ENCODE data around the gene DMRTB1. TPM values are rescaled to one million over a fixed set of nuclear protein-coding genes. Genes with fewer than 3 reads are reported as not detected.

Gene DMRTB1
- total and polyA plus RNA-seq, 2 experiments from 2014 or later = not detected

DNA sequence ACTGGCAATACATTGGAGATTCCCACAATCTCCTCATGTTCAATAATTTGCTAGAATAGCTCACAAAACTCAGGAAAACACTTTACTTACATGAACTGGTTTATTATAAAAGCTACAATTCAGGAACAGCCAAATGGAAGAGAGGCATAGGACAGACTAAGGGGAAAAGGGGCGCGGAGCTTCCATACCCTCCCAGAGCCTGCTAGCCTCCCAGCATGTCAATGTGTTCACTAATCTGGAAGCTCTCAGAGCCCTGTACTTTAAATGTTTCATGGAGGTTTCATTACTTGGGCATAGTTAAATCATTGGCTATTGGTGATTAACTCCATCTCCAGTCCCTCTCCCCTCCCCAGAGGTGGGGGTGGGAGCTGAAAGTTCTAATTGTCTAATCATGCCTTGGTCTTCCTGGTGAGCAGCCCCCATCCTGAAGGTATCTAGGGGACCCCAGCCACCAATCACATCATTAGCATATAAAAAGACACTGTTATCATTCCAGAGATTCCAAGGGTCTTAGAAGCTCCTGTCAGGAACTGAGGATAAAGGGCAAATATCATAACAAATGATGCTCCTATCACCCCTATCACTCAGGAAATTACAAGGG is 10.9 kb upstream of the DMRTB1 start:
- H3K4me1 ChIP-seq (ENCODE audit: insufficient read depth) = no peaks in the 10 kb centered on the region
- no peaks in the 10 kb centered on the region for H3K9me3 ChIP-seq (ENCODE audit: low read depth)
- H3K9me2 ChIP-seq (replicated peaks; ENCODE audit: insufficient read depth) = no peaks in the 10 kb centered on the region
- 63% methylated on average over 2 of the region's 2 CpGs for WGBS (ENCODE audit: low lambda C conversion rate, missing lambda C conversion rate)
- H2AFZ ChIP-seq = no peak overlapping the region
- no peak for DNase-seq (ENCODE audit: low spot score)
- H3K36me3 ChIP-seq (replicated peaks; ENCODE audit: insufficient read depth, low read depth) = no peaks in the 10 kb centered on the region
- no peak overlapping the region for H3K4me3 ChIP-seq
- TF ChIP-seq, protein P1, sequence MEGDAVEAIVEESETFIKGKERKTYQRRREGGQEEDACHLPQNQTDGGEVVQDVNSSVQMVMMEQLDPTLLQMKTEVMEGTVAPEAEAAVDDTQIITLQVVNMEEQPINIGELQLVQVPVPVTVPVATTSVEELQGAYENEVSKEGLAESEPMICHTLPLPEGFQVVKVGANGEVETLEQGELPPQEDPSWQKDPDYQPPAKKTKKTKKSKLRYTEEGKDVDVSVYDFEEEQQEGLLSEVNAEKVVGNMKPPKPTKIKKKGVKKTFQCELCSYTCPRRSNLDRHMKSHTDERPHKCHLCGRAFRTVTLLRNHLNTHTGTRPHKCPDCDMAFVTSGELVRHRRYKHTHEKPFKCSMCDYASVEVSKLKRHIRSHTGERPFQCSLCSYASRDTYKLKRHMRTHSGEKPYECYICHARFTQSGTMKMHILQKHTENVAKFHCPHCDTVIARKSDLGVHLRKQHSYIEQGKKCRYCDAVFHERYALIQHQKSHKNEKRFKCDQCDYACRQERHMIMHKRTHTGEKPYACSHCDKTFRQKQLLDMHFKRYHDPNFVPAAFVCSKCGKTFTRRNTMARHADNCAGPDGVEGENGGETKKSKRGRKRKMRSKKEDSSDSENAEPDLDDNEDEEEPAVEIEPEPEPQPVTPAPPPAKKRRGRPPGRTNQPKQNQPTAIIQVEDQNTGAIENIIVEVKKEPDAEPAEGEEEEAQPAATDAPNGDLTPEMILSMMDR (IDR thresholded peaks at IDR 0.05; ENCODE audit: poor library complexity) = no peak
- no peak for TF ChIP-seq EZH2phosphoT487 (IDR thresholded peaks at IDR 0.05; ENCODE audit: low read depth, severe bottlenecking, unreplicated experiment)
- no peak for TF ChIP-seq EZH2 (IDR thresholded peaks at IDR 0.05; ENCODE audit: borderline replicate concordance)
- H3K27ac ChIP-seq = no peak overlapping the region
- no peaks in the 10 kb centered on the region for H4K20me1 ChIP-seq (ENCODE audit: insufficient read depth, poor library complexity, severe bottlenecking)
- no peaks in the 10 kb centered on the region for H3K27me3 ChIP-seq
- H3K4me2 ChIP-seq = no peak overlapping the region
- no peaks in the 10 kb centered on the region for H3K79me2 ChIP-seq

DNA sequence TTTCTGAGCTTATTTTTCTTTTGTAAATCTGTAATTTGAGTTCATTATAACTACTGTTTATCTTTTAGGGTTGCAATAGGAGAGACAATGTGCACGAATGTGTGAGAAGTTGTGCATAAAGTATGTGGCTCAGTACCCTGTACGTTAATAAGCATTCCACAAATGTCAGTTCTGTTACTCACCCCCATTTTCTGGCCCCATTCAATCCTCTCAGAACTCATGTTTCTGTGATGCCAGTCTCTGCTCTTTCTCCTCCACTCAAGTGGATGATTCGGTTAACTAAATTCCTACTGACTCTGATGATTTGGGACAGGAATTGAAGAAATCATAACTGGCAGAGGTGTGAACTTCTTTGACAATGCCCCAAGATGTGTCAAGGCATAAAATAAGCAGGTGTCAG is 10.2 kb upstream of the DMRTB1 start:
- Histone ChIP-seq H3K36me3 (replicated peaks; ENCODE audit: insufficient read depth, low read depth) (no peaks in the 10 kb centered on the region), H2AFZ (no peak overlapping the region), H3K4me2 (no peak overlapping the region), H3K27ac (no peak overlapping the region), H4K20me1 (ENCODE audit: insufficient read depth, poor library complexity, severe bottlenecking) (no peaks in the 10 kb centered on the region), H3K9me2 (replicated peaks; ENCODE audit: insufficient read depth) (no peaks in the 10 kb centered on the region), H3K9me3 (ENCODE audit: low read depth) (no peaks in the 10 kb centered on the region), H3K4me3 (no peak overlapping the region), H3K4me1 (ENCODE audit: insufficient read depth) (no peaks in the 10 kb centered on the region), H3K79me2 (no peaks in the 10 kb centered on the region), H3K27me3 (no peaks in the 10 kb centered on the region)
- DNase-seq (ENCODE audit: low spot score) = no peak
- TF ChIP-seq, protein P1 (IDR thresholded peaks at IDR 0.05; ENCODE audit: poor library complexity) = no peak
- TF ChIP-seq EZH2 (IDR thresholded peaks at IDR 0.05; ENCODE audit: borderline replicate concordance) = no peak
- no peak for TF ChIP-seq EZH2phosphoT487 (IDR thresholded peaks at IDR 0.05; ENCODE audit: low read depth, severe bottlenecking, unreplicated experiment)
- WGBS (ENCODE audit: low lambda C conversion rate, missing lambda C conversion rate) = 32% methylated on average over 3 of the region's 3 CpGs

DNA sequence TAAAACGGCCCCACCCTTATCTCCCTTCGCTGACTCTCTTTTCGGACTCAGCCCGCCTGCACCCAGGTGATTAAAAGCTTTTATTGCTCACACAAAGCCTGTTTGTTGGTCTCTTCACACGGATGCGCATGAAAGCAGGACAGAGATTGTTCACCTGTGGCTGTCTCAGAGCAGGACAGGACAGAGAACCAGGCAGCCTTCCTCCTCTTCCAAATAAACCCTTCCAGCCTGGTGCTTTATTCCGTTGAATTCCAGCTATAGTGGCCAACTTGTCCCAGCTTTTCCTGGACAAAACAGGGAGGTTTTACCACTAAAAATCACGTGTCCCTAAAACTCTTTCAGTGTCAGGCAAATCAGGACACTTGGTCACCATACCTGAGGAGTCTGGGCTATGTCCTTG is 9.5 kb upstream of the DMRTB1 start:
- TF ChIP-seq, protein P1 (IDR thresholded peaks at IDR 0.05; ENCODE audit: poor library complexity) = no peak
- no peak for TF ChIP-seq EZH2phosphoT487 (IDR thresholded peaks at IDR 0.05; ENCODE audit: low read depth, severe bottlenecking, unreplicated experiment)
- TF ChIP-seq EZH2 (IDR thresholded peaks at IDR 0.05; ENCODE audit: borderline replicate concordance) = no peak
- no peak overlapping the region for H3K4me2 ChIP-seq
- WGBS (ENCODE audit: low lambda C conversion rate, missing lambda C conversion rate) = 21% methylated on average over 8 of the region's 8 CpGs
- no peaks in the 10 kb centered on the region for H3K9me3 ChIP-seq (ENCODE audit: low read depth)
- no peak overlapping the region for H3K27ac ChIP-seq
- H3K4me3 ChIP-seq = no peak overlapping the region
- no peaks in the 10 kb centered on the region for H3K27me3 ChIP-seq
- H4K20me1 ChIP-seq (ENCODE audit: insufficient read depth, poor library complexity, severe bottlenecking) = no peaks in the 10 kb centered on the region
- DNase-seq (ENCODE audit: low spot score) = no peak
- H3K9me2 ChIP-seq (replicated peaks; ENCODE audit: insufficient read depth) = no peaks in the 10 kb centered on the region
- no peaks in the 10 kb centered on the region for H3K36me3 ChIP-seq (replicated peaks; ENCODE audit: insufficient read depth, low read depth)
- no peaks in the 10 kb centered on the region for H3K4me1 ChIP-seq (ENCODE audit: insufficient read depth)
- no peaks in the 10 kb centered on the region for H3K79me2 ChIP-seq
- H2AFZ ChIP-seq = no peak overlapping the region
